PC-3 (cell line): ENCODE measurements around the gene CTNS.

ENCODE experiments used
- CTCF ChIP-seq: fragments of 300-600 bp; sonication (generic); conservative IDR thresholded peaks from 2 replicates; pipeline ENCODE4 v1.5.1; 2017; ENCODE audit warnings: antibody characterized with exemption, low read depth, mild to moderate bottlenecking, low read length
- EZH2 ChIP-seq: fragments of 300-600 bp; sonication (generic); IDR thresholded peaks from one replicate; pipeline ENCODE4 v1.6.1; 2017; ENCODE audit warnings: antibody characterized with exemption, mild to moderate bottlenecking, low read length; ENCODE audit not compliant: unreplicated experiment

GRCh38 chr17:3657874-3658783 is 21.6 kb downstream of the CTNS start:
- TF ChIP-seq EZH2 (no peak), CTCF (no peak)
